Heart right ventricle (tissue), 16 donors: ENCODE data around the gene PDE4D. TPM values are rescaled to one million over a fixed set of nuclear protein-coding genes. Genes with fewer than 3 reads are reported as not detected.

Source experiments
- ATAC-seq, 8 donors: fragments of 200-7000 bp; cut with Tn5 transposase; one replicate each; pipeline ENCODE4 v1.9.1; 2020; ENCODE audit warnings: mild to moderate bottlenecking in 8 of 8, moderate library complexity in 8 of 8, moderate number of reproducible peaks in 1 of 8
- DNase-seq, 2 donors: peaks; one replicate each; pipeline ENCODE4 v3.0.0-alpha.2; 2020
- H3K27ac ChIP-seq, 10 donors: fragments of 200-600 bp; sonication (generic) in 2 of 10; one replicate each; pipeline versions ENCODE4 v1.5.0 to v1.8.0; 2020 to 2022; ENCODE audit warnings: mild to moderate bottlenecking in 3 of 10
- H3K27me3 ChIP-seq, 7 donors: fragments of 200-600 bp; one replicate each; pipeline ENCODE4 v1.8.0; 2021 to 2022; ENCODE audit warnings: mild to moderate bottlenecking in 2 of 7
- H3K36me3 ChIP-seq, 9 donors: fragments of 200-600 bp; sonication (generic) in 1 of 9; one replicate each; pipeline versions ENCODE4 v1.5.0 to v1.8.0; 2020 to 2022; ENCODE audit warnings: mild to moderate bottlenecking in 2 of 9
- H3K4me1 ChIP-seq, 9 donors: fragments of 200-600 bp; sonication (generic) in 1 of 9; one replicate each; pipeline versions ENCODE4 v1.5.0 to v1.8.0; 2020 to 2022; ENCODE audit warnings: mild to moderate bottlenecking in 4 of 9
- H3K4me3 ChIP-seq, 10 donors: fragments of 200-600 bp; sonication (generic) in 2 of 10; one replicate each; pipeline versions ENCODE4 v1.5.0 to v1.8.0; 2020 to 2022; ENCODE audit warnings: mild to moderate bottlenecking in 7 of 10, moderate library complexity in 2 of 10
- H3K9me3 ChIP-seq, 11 donors: fragments of 200-600 bp in 10 of 11; sonication (generic) in 2 of 11; one replicate each; pipeline versions ENCODE4 v1.5.0 to v1.8.0; 2013 to 2022; ENCODE audit warnings: mild to moderate bottlenecking in 2 of 11, control low read depth in 1 of 11, moderate library complexity in 1 of 11
- CTCF ChIP-seq, 9 donors: fragments of 200-600 bp; sonication (generic) in 2 of 9; IDR thresholded peaks; one replicate each; pipeline versions ENCODE4 v1.5.0 to v1.8.0; 2021 to 2022; ENCODE audit warnings: antibody characterized with exemption in 9 of 9, mild to moderate bottlenecking in 5 of 9, moderate library complexity in 1 of 9
- WGBS, 2 donors: extraction: QIAGEN DNeasy Blood & Tissue Kit; methylation state at CpG; one replicate each; pipeline ENCODE4 v1.1.7; 2013; ENCODE audit warnings: inconsistent platforms in 1 of 2; 5-methylcytosine and 5-hydroxymethylcytosine counted together
- intact Hi-C, 10 donors: fragments of 100-400 bp; cut with DNase I; formaldehyde crosslinking; loops; one replicate each; pipeline versions ENCODE4 v1.11.1 to v1.14.2; 2022
- polyA plus RNA-seq, 2 donors: library from polyadenylated mRNA; stranded (reverse); fragments of 200-250 nt; gene quantifications; one replicate each; pipeline ENCODE4 v1.2.3, GENCODE V29; 2013
- total RNA-seq, 10 donors: library from RNA; stranded (reverse); fragmentation: NEBNext Ultra II Directional in 3 of 10; extraction: Animal tissue kit (Norgen Biotek cat#: 25700) in 3 of 10; gene quantifications; one replicate each; pipeline versions ENCODE4 v1.2.1 to v1.2.4, GENCODE V29; 2021 to 2023
- donor health status: Arrhythmogenic right ventricular cardiomyopathy.
- donor health status: ischemic (EF 13 %, LVEDD 7.1; RV severe dilation, severe dysfunction).
- donor health status: healthy with polysubstance abuse.
- donor health status: DM: no; HTN: yes; CAD: no.
- donor health status: DM: no; HTN: no; CAD: no.
- donor health status: ischemic (EF 25% LVEDD 6.9; RV normal size, moderate dysfunction).
- donor health status: ischemic (EF 25% LVEDD 5.7; RV mildly dilated, moderate dysfunction).
- donor health status: healthy.
- donor health status: DM: yes; HTN: yes; CAD: no.
- donor health status: Ischemic cardiomyopathy.
- donor health status: ischemic (EF 35%, LVEDD 5.7; RV mildly dilated, moderate dysfunction).
- donor health status: nonischemic (EF 11% LVEDD 7.7; RV severe dilation, severe dysfunction).
- donor health status: DM: yes; HTN: yes; CAD: no.
- donor health status: PGD.
- donor health status: ischemic (EF 29% LVEDD 5.4; RV normal size, mild dysfunction).
- donor health status: nonischemic (EF 23%, LVEDD 6.1; RV moderate dilation, normal function).

PDE4D gene
- total and polyA plus RNA-seq, 12 donors: 5.8 to 83.2 (median 39.5) TPM

GRCh38 chr5:59684388-59685190, 208.9 kb downstream of the PDE4D start:
- 70 to 74% methylated on average over 4 of the region's 4 CpGs for WGBS, 2 donors
- ATAC-seq: no peak
- Histone ChIP-seq H3K4me1 (peaks cover 0 to 3% (median 0%) of the 10 kb centered on the region in 9 donors), H3K4me3 (no peak overlapping the region), H3K36me3 (no peaks in the 10 kb centered on the region), H3K27me3 (no peaks in the 10 kb centered on the region), H3K27ac (no peak overlapping the region), H3K9me3 (no peaks in the 10 kb centered on the region)
- TF ChIP-seq CTCF (IDR thresholded peaks at IDR 0.05): no peak
- intact Hi-C loops: no loop called here
- DNase-seq: no peak

- intact Hi-C loops: no loop called here
- H3K4me3 ChIP-seq: no peak overlapping the region
- no peak overlapping the region for H3K27ac ChIP-seq
- ATAC-seq: no peak
- WGBS, 2 donors: 92 to 96% methylated on average over 4 of the region's 4 CpGs
- TF ChIP-seq CTCF (IDR thresholded peaks at IDR 0.05): no peak
- no peaks in the 10 kb centered on the region for H3K27me3 ChIP-seq
- no peak for DNase-seq
- H3K36me3 ChIP-seq: no peaks in the 10 kb centered on the region
- no peaks in the 10 kb centered on the region for H3K9me3 ChIP-seq
- H3K4me1 ChIP-seq: peaks cover 0 to 3% (median 0%) of the 10 kb centered on the region in 9 donors
Observed at GRCh38 chr5:59683311-59683710, 210.2 kb downstream of the PDE4D start.

- intact Hi-C loops: no loop called here
- DNase-seq: no peak
- no peak for TF ChIP-seq CTCF (IDR thresholded peaks at IDR 0.05)
- Histone ChIP-seq H3K36me3 (no peaks in the 10 kb centered on the region), H3K9me3 (no peaks in the 10 kb centered on the region), H3K27me3 (no peaks in the 10 kb centered on the region), H3K4me1 (peaks cover 0 to 3% (median 0%) of the 10 kb centered on the region in 9 donors), H3K27ac (no peak overlapping the region), H3K4me3 (no peak overlapping the region)
- WGBS, 2 donors: 84 to 88% methylated on average over 1 of the region's 1 CpG
- ATAC-seq: no peak
Observed at GRCh38 chr5:59682542-59682941, 211.0 kb downstream of the PDE4D start.

- Histone ChIP-seq H3K36me3 (no peaks in the 10 kb centered on the region), H3K9me3 (no peaks in the 10 kb centered on the region), H3K4me1 (no peaks in the 10 kb centered on the region), H3K27me3 (no peaks in the 10 kb centered on the region), H3K27ac (no peak overlapping the region), H3K4me3 (no peak overlapping the region)
- no peak for TF ChIP-seq CTCF (IDR thresholded peaks at IDR 0.05)
- ATAC-seq (no peak), DNase-seq (no peak)
- 69 to 89% methylated on average over 2 of the region's 2 CpGs for WGBS, 2 donors
- intact Hi-C loops: loop anchor here in 7 of 10 donors (5.0 to 10.0 kb wide), 5 partner anchors 106 to 494 kb away; no protein-coding TSS in a partner anchor
Observed at GRCh38 chr5:59678943-59679342, 214.6 kb downstream of the PDE4D start.
